Thyroid gland (tissue), 4 donors: ENCODE measurements around the gene SPNS3. TPM values are rescaled to one million over a fixed set of nuclear protein-coding genes. Genes with fewer than 3 reads are reported as not detected.

Source experiments
- DNase-seq, 2 donors: peaks; one replicate each; pipeline ENCODE4 v3.0.0-alpha.2; 2019
- H3K27ac ChIP-seq, 3 donors: fragments of 200-600 bp; sonication (generic); 1 replicate in 2 of 3; 2 replicates in 1 of 3; pipeline ENCODE4 v1.5.1; 2016 to 2019; ENCODE audit warnings: mild to moderate bottlenecking in 1 of 3, moderate library complexity in 1 of 3
- H3K27me3 ChIP-seq: fragments of 200-600 bp; sonication (generic); one replicate; pipeline ENCODE4 v1.5.1; 2019
- H3K36me3 ChIP-seq, 2 donors: fragments of 200-600 bp; sonication (generic); one replicate each; pipeline ENCODE4 v1.5.1; 2016 to 2019
- H3K4me1 ChIP-seq, 2 donors: fragments of 200-600 bp; sonication (generic); one replicate each; pipeline ENCODE4 v1.5.1; 2017 to 2019
- H3K4me3 ChIP-seq, 3 donors: fragments of 200-600 bp; sonication (generic); replicated peaks in 1 of 3; 1 replicate in 2 of 3; 2 replicates in 1 of 3; pipeline ENCODE4 v1.5.1; 2016; ENCODE audit warnings: mild to moderate bottlenecking in 1 of 3
- H3K9me3 ChIP-seq: fragments of 200-600 bp; sonication (generic); one replicate; pipeline ENCODE4 v1.5.1; 2017
- CTCF ChIP-seq, 6 experiments: fragments of 200-600 bp in 3 of 6; fragments of 450-650 bp in 3 of 6; sonication (generic) in 3 of 6; IDR thresholded peaks; one replicate each; pipeline ENCODE4 v1.5.1; 2016 to 2019; ENCODE audit warnings: antibody characterized with exemption in 6 of 6, mild to moderate bottlenecking in 2 of 6, inconsistent platforms in 1 of 6, moderate library complexity in 1 of 6
- POLR2A ChIP-seq, 2 donors: fragments of 450-650 bp; IDR thresholded peaks; one replicate each; pipeline ENCODE4 v1.6.1; 2017; ENCODE audit warnings: antibody characterized with exemption in 2 of 2, mild to moderate bottlenecking in 2 of 2, moderate library complexity in 1 of 2
- WGBS, 2 donors: methylation state at CpG; one replicate each; pipeline ENCODE4 v1.1.5; 2017; 5-methylcytosine and 5-hydroxymethylcytosine counted together
- intact Hi-C: fragments of 100-400 bp; cut with DNase I; formaldehyde crosslinking; loops from one replicate; pipeline ENCODE4 v1.15.1; 2023
- total RNA-seq, 4 donors: library from RNA; depleted of rRNA; stranded (reverse); fragments of >200 nt; gene quantifications; one replicate each; pipeline ENCODE4 v1.2.3, GENCODE V29; 2016

SPNS3 gene
- total RNA-seq, 4 donors from 2014 or later: 0.54 TPM; not detected in 3

GRCh38 chr17:4506175-4506813 lies 72.6 kb downstream of the SPNS3 start:
- no peaks in the 10 kb centered on the region for H3K9me3 ChIP-seq
- H3K27ac ChIP-seq: peak overlapping the region in 1 of 3 donors; percentile 28
- peaks cover 7 to 59% of the 10 kb centered on the region in 2 donors for H3K4me1 ChIP-seq
- intact Hi-C loops: no loop called here
- 78 to 83% methylated on average over 7 of the region's 13 CpGs for WGBS, 2 donors
- H3K36me3 ChIP-seq: no peaks in the 10 kb centered on the region
- TF ChIP-seq POLR2A (IDR thresholded peaks at IDR 0.05) (no peak), CTCF (IDR thresholded peaks at IDR 0.05) (no peak)
- H3K27me3 ChIP-seq: no peaks in the 10 kb centered on the region
- no peak for DNase-seq
- no peak overlapping the region for H3K4me3 ChIP-seq

GRCh38 chr17:4506892-4507291 lies 73.2 kb downstream of the SPNS3 start:
- Histone ChIP-seq H3K27ac (no peak overlapping the region), H3K27me3 (no peaks in the 10 kb centered on the region), H3K4me1 (peaks cover 7 to 59% of the 10 kb centered on the region in 2 donors), H3K9me3 (no peaks in the 10 kb centered on the region), H3K4me3 (no peak overlapping the region), H3K36me3 (no peaks in the 10 kb centered on the region)
- TF ChIP-seq POLR2A (IDR thresholded peaks at IDR 0.05) (no peak), CTCF (IDR thresholded peaks at IDR 0.05) (no peak)
- no peak for DNase-seq
- intact Hi-C loops: no loop called here
- WGBS, 2 donors: 81 to 100% methylated on average over 1 to 5 of the region's 8 CpGs

- H3K4me1 ChIP-seq: peaks cover 7 to 62% of the 10 kb centered on the region in 2 donors
- intact Hi-C loops: no loop called here
- no peak for DNase-seq
- no peak overlapping the region for H3K4me3 ChIP-seq
- no peaks in the 10 kb centered on the region for H3K27me3 ChIP-seq
- WGBS, 2 donors: 72 to 82% methylated on average over 6 to 8 of the region's 8 CpGs
- peak overlapping the region in 1 of 3 donors; percentile 6 for H3K27ac ChIP-seq
- no peak for TF ChIP-seq CTCF (IDR thresholded peaks at IDR 0.05)
- TF ChIP-seq POLR2A (IDR thresholded peaks at IDR 0.05): no peak
- H3K9me3 ChIP-seq: no peaks in the 10 kb centered on the region
- H3K36me3 ChIP-seq: no peaks in the 10 kb centered on the region
Measured at GRCh38 chr17:4507361-4508111, 73.8 kb downstream of the SPNS3 start.

GRCh38 chr17:4508207-4508606 lies 74.5 kb downstream of the SPNS3 start:
- H3K9me3 ChIP-seq: no peaks in the 10 kb centered on the region
- no peak for DNase-seq
- H3K4me3 ChIP-seq: no peak overlapping the region
- H3K27ac ChIP-seq: peak overlapping the region in 1 of 3 donors; percentile 6
- H3K27me3 ChIP-seq: no peaks in the 10 kb centered on the region
- no peaks in the 10 kb centered on the region for H3K36me3 ChIP-seq
- TF ChIP-seq CTCF (IDR thresholded peaks at IDR 0.05): no peak
- no peak for TF ChIP-seq POLR2A (IDR thresholded peaks at IDR 0.05)
- intact Hi-C loops: no loop called here
- 93 to 96% methylated on average over 3 of the region's 3 CpGs for whole genome bisulfite sequencing, 2 donors
- H3K4me1 ChIP-seq: peaks cover under 1 to 58% of the 10 kb centered on the region in 2 donors

DNA sequence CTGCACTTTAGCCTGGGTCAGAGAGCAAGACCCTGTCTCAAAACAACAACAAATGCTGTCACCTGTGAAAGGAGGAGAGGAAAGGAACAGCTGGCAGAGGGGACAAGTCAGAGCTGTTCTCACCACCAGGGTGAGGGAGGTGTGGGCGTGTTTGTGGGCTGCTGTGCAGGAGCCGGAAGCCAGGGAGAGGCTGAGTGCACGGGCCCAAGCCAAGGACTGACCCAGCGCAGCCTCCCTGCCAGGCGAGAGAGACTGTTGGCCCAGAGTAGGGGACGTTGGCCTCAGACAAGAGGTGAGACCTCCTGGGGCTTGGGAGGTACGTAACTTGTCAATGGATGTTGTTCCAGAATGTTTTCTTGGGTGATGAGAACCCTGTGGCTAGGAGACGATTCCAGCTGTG lies 75.7 kb downstream of the SPNS3 start:
- Histone ChIP-seq H3K36me3 (no peaks in the 10 kb centered on the region), H3K27ac (peak overlapping the region; percentile 9 to 67 (median 63)), H3K27me3 (no peaks in the 10 kb centered on the region), H3K9me3 (no peaks in the 10 kb centered on the region), H3K4me1 (peaks cover 8 to 66% of the 10 kb centered on the region in 2 donors), H3K4me3 (no peak overlapping the region)
- DNase-seq: no peak
- no peak for TF ChIP-seq POLR2A (IDR thresholded peaks at IDR 0.05)
- no peak for TF ChIP-seq CTCF (IDR thresholded peaks at IDR 0.05)
- intact Hi-C loops: no loop called here
- WGBS, 2 donors: 50 to 70% methylated on average over 8 of the region's 8 CpGs
